Suprapubic skin (tissue), 3 donors: ENCODE results near the gene SNRPB2.

Source experiments
- POLR2A ChIP-seq, 2 donors: fragments of 450-650 bp; IDR thresholded peaks; one replicate each; pipeline ENCODE4 v1.6.1; 2017; ENCODE audit warnings: antibody characterized with exemption in 2 of 2, mild to moderate bottlenecking in 2 of 2, moderate library complexity in 2 of 2
- TF ChIP-seq, protein P1 (sequence below), 2 donors: fragments of 200-600 bp in 1 of 2; fragments of 450-650 bp in 1 of 2; sonication (generic) in 1 of 2; IDR thresholded peaks; one replicate each; pipeline ENCODE4 v1.5.1; 2016 to 2019; ENCODE audit warnings: antibody characterized with exemption in 2 of 2, mild to moderate bottlenecking in 1 of 2, moderate library complexity in 1 of 2

DNA sequence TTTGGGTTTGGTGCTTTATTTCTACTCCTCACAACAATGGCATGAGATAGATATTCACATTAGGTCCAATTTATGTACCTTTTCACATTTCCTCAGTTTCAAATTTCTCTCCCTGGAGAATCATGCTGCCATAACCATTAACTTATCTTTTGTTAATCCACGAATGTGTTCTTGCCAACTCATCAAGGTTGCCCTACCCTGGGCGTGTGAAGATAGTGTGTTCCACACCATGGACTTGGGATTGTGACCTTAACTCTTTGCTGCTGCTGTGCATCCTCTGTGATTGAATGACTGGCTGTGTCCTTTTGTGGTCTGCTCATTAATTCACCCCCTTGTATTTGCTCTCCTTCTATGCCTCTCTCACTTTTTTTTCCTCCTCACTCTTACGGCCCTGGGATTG lies 34.2 kb upstream of the SNRPB2 start:
- TF ChIP-seq, protein P1, sequence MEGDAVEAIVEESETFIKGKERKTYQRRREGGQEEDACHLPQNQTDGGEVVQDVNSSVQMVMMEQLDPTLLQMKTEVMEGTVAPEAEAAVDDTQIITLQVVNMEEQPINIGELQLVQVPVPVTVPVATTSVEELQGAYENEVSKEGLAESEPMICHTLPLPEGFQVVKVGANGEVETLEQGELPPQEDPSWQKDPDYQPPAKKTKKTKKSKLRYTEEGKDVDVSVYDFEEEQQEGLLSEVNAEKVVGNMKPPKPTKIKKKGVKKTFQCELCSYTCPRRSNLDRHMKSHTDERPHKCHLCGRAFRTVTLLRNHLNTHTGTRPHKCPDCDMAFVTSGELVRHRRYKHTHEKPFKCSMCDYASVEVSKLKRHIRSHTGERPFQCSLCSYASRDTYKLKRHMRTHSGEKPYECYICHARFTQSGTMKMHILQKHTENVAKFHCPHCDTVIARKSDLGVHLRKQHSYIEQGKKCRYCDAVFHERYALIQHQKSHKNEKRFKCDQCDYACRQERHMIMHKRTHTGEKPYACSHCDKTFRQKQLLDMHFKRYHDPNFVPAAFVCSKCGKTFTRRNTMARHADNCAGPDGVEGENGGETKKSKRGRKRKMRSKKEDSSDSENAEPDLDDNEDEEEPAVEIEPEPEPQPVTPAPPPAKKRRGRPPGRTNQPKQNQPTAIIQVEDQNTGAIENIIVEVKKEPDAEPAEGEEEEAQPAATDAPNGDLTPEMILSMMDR (IDR thresholded peaks at IDR 0.05): no peak
- no peak for TF ChIP-seq POLR2A (IDR thresholded peaks at IDR 0.05)
